ENCODE data around the gene NFYC.
"Not testable (repeated sequence)": the region's sequence is repeated elsewhere in the genome, so short reads cannot be mapped to it uniquely, and the experiment has no call there.

The NFYC gene

DNA sequence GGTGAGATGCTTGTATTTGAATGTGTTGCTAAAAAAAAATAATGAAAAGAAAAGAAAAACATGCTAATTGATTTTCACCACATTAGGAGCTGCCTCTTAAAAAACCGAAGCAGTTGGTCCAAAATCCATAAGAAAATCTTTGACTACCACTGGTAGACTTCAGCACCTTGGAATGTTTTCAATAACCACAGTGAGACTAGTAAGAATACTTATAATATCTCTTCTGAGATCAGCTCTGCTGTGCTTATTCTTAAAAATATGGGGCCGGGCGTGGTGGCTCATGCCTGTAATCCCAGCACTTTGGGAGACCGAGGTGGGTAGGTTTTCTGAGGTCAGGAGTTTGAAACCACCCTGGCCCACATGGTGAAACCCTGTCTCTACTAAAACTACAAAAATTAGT lies 15.1 kb downstream of the NFYC start:
- no peak for DNase-seq (ENCODE audit: low spot score)

DNA sequence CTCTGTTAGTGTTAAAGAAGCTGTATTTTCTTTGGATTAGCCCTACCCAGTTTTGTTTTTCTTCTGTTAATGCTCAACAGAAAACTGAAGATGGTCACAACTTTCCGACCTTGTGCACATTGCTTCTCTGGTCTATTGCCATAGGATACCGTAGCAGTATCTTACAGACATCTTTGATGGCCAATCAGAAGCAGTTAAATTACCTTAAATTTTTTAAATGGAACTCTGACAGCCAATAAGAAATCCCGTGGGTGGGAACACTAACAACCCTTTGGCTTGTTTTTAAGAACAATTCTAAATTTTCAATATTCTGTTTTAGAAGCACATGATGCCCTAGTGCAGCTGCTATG lies 17.2 kb downstream of the NFYC start:
- peak; percentile 87 for DNase-seq (ENCODE audit: low spot score)

DNA sequence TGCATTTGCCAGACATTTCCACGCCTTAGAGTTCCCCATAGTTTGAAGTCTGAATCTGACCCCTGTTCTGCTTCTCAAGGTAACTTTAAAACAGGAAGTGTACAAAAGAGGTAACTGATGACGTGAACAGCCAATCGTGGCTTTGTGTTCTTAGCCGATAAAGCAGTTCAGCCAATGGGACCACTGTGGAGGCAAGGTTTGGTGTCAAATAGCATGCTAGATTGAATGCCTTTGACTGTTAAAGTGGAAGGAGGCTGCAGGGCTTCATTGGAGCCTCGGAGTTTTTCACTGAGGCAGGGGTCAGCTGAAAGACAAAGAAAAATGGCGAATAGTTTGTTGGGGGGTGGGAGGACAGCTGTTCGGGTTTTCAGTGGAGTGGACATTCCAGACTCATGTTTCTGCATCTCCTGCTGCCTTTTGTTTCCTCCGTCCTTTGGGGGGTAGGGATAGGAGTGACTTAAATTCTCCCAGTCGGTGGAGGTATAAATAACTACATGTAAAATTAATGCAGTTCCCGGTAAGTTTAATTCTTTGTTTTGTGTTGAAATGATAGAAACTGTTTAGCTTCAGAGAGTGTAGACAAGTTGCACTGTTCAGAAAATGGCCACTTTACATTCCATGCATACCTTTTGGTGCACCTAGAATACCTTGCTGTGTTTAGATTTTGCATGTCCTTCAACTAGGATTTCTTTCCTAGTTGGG lies 17.7 kb downstream of the NFYC start:
- DNase-seq (ENCODE audit: low spot score) = peak; percentile 95

DNA sequence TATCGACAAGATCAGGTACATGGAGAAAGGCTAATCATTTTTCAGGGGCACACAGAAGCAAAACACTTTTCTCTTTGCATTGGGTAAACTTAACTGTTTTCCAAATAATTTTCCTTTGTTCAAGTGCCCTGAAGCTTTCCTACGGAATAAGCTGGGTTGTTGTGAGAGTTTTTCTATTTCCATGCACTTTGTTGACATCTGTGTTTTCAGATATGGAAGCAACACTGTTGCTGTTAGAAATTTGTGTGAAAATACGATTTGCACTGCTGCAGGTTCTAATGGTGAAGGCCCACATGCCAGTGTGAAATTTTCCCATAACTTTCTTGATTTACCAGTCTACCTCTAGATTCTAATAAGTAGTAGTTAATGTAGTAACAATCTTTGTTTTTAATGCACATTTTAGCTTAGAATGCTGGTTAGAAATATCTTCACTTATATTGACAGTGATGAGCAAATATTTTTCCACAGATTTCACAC lies 18.3 kb downstream of the NFYC start:
- DNase-seq (ENCODE audit: low spot score) = no peak

DNA sequence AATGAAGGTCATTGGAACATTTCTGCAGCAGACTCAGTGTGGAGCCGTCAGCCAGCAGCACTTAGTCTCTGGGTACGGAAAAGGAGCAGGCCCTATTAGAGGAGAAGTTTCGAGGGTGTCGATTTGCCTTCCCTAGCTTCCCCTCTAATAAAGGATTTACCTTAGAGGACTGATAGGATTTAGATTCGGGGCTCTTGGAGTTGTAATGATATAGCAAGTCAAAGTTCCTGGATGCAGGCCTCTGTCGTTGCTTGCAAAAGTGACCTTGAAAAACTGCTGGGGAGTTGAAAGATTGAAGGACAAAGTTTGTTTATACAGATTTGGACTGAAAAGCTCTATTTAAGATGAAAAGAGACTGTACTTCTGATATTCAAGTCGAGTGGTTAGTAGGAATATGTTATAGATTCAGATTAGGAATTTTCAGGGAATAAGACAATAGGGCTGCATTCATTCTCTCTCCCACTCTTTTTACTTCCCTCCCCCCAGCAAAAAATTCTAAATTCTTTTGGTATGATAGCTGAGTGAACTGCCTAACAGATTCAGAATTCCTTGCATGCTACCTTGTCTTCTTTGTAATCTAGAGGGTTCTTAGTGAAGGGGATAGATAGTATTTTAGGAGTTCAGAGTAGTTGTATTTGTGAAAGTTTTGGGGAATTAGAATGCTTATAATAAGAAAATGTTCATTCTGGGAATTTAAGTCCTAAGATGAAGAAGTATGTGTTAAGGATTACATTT lies 19.2 kb downstream of the NFYC start:
- DNase-seq (ENCODE audit: low spot score) = peak; percentile 24

DNA sequence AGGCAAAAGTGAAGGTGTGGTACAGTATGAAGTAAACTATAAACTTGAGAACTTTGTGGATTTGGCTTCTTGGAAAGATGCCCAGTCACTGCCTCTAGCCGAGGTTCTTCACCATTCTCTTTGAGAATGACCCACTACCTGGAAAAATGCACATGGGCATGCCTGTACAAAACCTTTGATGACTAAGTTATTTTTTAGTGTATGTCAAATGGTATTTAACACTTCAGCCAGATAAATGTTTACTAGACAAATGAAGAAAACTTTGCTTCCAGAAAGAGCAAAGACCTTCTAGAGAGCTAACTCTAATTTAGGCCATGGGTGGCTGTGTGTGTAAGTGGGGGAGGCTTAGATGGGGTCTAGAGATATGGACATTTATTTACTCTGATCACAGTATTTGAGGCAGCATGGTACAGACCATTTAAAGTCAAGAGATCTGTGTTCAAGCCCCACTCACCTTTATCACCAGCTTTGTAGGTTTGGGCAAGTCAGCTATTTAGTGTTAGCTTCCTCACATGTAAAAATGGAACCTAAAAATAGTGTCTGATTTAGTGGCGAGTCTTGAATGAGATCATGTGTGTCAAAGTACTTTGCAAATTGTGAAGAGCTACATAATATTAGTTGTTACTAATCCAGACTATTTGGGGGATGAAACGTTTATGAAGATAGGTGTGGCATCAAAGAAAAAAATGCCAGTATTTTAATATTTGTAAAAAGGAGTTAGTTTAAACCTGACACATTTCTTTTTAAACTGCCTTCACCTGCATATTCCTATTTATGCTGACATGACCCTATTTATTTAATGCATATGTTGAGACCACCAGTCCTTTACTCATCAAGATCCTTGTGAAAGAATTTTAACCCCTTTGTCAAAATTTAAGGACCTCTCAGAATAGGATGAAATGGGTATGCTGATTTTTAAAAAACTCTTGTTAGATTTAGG lies 20.2 kb downstream of the NFYC start:
- peak; percentile 51 for DNase-seq (ENCODE audit: low spot score)

DNA sequence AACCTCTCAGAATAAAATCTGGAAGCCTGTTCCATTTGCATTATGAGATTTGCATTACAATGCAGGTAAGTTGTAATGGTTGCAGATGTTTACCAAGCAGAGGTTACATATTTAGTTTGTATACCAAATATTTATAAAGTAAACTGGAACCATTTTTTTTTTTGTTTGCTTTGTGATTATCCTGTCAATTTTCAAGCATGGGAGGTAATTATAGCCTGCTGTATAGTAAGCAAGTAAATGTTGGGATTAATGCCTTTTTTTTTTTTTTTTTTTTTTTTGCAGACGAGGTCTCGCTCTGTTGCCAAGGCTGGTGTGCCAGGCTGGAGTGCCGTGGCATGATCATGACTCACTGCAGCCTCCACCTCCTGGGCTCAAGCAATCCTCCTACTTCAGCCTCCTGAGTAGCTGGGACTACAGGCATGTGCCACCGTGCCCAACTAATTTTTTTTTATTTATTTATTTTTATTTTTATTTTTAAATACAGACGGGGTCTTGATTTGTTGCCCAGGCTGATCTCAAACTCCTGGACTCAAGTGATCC lies 21.0 kb downstream of the NFYC start:
- no peak for DNase-seq (ENCODE audit: low spot score)

DNA sequence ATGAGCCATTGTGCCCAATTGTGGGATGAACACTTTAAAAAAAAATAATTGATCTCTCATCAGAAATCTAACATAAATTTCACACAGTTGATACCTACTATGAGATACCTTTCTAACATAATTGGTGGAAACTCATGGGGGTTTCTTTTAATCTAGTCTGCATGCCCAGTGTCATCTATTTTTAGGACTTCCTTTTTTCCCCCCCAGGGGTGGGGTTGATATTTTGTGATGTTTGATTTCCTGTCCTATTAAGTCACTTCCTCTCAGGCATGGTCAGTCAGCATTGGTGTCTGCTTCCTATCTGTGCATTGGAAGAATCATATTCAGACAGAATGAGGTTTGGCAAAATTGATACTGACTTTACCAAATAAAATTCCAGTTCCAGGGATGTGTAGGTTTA lies 21.5 kb downstream of the NFYC start:
- peak; percentile 86 for DNase-seq (ENCODE audit: low spot score)

DNA sequence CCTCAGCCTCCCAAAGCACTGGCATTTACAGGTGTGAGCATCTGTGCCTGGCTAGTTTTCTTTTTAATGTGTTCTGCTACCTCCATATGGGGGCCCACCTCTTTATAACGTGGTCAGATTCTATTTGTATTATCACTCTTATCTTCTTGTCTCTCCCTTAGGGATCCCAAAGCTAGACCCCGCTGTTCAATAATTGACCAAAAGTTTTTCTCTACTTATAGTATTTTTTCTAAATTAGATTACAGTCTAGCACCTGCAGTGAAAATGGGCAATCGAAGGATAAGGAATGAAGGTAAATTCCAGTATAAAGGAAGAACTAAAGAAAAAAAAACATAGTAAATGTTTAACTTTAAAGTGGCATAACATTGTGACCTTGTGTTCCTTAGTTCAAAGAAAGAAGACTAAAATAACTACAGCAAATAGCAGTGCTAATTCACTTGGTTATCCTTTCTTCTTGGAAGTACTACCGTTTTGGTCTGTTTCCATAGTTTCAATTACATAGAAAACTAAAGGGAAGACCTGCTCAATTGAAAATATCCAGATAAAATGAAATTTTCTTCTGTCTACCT lies 24.1 kb downstream of the NFYC start:
- DNase-seq (ENCODE audit: low spot score) = no peak

DNA sequence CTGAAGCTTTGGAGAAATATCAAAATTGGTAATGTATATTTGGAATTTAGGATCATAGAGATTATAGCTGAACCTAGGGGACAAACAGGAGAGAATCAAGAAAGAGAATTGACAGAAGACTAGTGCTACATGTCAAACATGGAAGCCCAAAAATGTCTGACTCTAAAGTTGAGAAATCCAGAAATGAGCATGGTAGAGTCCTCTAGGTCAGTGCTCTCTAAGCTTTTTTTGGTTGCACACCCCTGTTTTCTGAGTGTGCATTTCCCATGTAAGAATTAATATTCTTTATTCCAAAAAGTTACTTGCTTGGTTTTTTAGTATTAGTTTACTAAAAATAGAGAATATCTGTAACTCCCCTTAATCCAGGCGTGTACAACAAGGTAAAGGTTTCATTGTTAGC lies 25.6 kb downstream of the NFYC start:
- DNase-seq (ENCODE audit: low spot score) = no peak

DNA sequence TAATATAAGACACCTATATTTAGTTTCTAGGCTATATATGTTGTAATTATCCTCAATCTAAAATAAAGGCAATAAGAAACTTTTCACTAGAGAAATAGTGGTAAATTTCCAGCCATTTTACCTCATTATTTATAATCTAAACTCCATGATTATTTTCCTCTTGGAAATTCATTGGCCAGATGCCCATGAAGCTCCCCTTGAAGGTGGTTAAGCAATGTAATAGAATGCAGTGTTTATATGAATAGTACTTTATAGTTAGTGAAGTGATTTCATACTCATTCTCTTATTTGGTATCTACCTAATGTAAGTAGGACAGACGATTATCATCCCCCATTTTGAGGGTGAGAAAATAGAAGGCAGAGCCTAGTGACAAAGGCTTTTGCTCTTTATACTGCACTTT lies 26.5 kb downstream of the NFYC start:
- no peak for DNase-seq (ENCODE audit: low spot score)

DNA sequence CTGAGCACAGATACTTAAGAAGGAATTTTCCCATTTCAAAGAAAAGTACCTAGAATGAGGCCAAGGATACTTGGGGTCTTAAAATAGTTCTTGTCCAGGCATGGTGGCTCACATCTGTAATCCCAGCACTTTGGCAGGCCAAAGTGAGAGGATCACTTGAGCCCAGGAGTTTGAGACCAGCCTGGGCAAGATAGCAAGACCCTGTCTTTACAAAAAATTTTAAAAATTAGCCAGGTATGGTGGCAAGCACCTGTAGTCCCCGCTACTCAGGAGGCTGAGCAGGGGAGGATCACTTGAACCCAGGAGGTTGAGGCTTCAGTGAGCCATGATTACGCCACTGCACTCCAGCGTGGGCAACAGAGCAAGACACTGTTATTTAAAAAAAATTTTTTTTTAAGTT lies 29.0 kb downstream of the NFYC start:
- no peak for DNase-seq (ENCODE audit: low spot score)

DNA sequence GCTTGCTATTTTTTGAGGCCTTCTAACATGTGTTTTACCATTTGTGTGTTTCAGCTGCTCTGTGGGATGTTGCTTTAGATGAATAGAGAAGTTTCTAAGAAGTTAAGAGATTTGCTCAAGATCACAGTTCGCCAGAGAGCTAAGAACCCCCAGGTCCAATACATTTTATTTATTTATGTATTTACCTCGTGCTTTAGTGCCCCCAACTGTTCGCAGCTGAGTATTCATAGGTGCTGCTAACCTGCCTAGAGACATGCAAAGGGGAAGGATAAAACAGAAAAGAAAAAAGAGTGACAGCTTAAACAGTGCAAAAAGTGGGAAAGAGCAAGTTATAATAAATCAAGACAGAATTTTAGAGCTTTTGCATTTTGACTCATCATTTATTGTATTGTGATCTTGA lies 31.1 kb downstream of the NFYC start:
- no peak for DNase-seq (ENCODE audit: low spot score)

DNA sequence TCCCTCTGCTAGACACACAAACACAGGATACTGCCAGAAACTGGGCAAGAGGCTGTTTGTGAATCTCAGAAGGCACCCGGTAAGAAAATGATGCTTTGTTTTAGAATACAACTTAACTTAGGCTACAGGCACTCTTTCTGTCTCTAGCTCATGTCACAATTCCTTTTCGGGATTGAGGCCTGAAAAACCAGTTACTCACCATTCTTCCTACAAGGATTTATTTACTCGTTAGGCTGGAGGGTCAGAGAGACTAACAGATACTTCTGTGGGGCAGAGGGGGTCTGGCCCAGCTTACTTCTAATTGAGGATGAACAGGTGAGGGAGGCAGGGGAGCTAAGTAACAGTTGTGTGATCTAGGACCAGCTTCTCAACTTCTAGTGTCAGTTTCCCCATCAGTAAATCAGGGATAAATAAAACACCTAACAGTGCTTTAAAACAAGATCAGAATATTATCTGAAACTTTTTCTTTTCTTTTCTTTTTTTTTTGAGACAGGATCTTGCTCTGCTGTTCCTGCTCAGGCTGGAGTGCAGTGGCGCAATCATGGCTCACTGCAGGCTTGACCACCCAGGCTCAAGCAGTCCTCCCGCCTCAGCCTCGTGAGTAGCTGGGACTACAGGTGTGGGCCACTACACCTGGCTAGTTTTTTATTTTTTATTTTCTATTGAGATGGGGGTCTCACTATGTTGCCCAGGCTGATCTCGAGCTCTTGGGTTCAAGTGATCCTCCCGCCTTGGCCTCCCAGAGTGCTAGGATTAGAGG lies 31.9 kb downstream of the NFYC start:
- DNase-seq (ENCODE audit: low spot score) = no peak

DNA sequence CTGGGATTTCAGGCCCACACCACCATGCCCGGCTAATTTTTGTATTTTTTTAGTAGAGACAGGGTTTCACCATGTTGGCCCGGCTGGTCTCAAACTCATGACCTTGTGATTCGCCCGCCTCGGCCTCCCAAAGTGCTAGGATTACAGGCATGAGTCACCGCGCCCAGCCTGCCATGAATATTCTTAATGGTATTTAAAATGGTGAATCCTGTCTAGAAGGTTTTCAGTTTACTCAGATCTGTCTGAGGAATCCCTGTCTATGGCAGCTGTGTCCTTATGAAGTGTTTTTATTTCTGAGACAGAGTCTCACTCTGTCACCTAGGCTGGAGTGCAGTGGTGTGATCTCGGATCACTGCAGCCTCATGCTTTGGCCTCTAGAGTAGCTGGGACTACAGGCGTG lies 36.2 kb downstream of the NFYC start:
- DNase-seq (ENCODE audit: low spot score) = not testable (repeated sequence)

DNA sequence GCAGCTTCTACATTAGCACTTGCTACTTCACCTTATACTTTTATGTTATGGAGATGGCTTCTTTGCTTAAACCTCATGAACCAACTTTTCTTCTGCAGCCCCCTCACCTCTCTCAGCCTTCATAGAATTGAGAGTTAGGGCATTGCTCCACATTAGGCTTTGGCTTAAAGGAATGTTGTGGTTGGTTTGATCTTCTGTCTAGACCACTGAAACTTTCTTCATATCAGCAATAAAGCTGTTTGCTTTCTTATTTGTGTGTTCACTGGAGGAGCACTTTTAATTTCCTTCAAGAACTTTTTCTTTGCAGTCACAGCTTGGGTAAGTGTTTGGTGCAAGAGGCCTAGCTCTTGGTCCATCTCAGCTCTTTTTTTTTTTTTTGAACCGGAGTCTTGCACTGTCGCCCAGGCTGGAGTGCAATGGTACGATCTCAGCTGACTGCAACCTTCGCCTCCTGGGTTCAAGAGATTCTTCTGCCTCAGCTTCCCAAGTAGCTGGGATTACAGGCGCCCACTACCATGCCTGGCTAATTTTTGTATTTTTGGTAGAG lies 37.9 kb downstream of the NFYC start:
- DNase-seq (ENCODE audit: low spot score) = not testable (repeated sequence)

DNA sequence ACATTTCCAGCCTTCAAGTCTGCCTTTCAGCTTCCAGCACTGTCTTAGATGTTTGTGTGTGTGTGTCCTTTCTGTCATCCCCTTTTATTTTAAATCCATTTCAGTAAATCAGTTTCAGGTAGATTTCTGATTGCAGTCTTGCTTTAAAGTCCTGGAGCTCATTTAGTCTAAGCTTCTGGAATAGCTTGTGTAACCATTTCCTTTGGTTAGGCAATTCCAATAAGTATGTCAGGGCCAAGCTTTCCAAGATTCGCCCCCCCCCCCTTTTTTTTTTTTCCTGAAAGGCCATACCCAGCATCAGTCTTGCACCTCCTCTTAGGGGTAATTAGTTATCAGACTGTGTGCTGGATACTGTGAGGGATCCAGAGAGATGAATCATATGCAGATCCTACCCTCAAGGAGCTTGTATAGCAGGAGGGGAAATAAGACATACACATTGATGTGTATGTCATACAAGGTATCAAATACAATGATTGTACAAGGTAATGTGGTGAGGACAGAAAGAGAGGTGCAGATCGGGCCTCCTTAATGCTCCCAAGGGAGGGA lies 41.3 kb downstream of the NFYC start:
- no peak for DNase-seq (ENCODE audit: low spot score)

DNA sequence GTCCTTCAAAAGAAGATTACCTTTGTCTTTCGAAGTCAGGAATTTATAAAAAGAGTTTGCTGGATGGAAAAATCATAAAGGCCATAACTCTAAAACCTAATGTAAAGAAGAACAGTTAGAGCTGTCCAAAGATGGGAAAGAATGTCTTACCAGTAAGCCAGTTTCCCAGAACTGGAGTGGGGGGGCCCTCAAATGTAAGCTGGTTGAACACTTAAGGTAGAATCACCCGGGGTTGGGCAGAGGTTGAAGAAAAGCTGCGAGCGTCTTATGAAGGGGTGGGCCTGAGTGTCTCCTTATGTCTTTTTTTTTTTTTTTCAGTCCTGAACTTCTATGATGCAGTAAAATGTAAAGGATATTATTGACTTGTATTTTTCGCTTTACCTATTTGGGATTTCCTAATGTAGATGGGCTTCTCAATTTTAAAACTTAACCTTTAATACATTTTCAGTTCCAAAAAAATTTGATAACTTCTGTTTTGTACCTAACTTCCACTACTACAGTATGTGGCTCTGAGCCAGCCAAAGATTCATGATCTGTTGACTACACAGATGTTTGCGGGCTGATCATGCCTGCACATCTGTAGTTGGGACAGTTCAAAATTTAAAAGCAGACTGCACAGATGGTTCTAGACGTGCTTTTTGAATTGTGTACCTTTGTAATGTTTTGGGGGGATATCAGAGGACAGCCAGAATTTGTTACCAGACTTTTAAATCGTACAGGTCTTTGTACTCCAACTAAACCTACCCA lies 43.6 kb downstream of the NFYC start:
- DNase-seq (ENCODE audit: low spot score) = no peak

DNA sequence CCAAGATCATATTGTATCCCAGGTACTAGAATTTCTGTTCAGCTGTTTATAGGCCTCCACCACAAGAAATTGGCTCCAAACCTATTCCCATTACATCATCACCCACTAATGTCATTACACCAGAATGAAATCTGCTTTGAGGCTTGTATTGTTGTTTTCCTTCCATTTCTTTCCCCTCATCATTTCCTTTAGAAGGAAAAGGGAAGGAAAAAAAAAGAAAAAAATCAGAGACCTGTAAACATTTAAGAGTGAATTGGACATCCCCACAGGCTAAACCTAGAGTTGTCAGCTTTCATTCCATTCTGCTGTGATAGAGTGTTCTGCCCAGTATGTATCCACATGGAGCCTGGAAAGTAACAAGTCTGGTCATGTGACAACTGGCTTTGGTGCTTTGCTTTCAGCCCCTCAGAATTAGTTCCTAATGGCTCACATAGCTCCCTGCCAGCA lies 44.6 kb downstream of the NFYC start:
- no peak for DNase-seq (ENCODE audit: low spot score)

DNA sequence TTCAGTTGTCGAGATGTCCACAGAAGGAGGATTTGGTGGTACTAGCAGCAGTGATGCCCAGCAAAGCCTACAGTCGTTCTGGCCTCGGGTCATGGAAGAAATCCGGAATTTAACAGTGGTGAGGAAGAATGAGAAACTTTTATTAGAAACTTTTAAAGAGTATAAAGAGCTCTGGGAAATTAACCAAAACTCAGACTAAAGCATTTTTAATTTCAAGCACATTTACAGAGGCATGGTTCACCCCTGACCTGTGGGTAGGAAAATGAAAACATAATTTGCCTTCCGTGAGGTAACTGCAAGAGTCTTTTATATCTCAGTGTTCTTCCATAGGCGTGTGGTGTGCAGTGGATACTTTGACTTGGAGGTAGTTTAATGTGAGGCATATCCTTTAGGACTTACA lies 47.3 kb downstream of the NFYC start:
- DNase-seq (ENCODE audit: low spot score) = no peak
